Stimulated activated CD4-positive, alpha-beta T cell treated with anti-CD3 and anti-CD28 coated beads, TNF-alpha, amount 100 ng/mL, for 1 hour (primary cell): ENCODE results near the gene SNTA1.
"Not testable (repeated sequence)": the region's sequence is repeated elsewhere in the genome, so short reads cannot be mapped to it uniquely, and the experiment has no call there.

Experiments used
- DNase-seq, 3 donors: peaks; one replicate each; pipeline ENCODE4 v3.0.0-alpha.2; 2020; ENCODE audit warnings: low read depth in 3 of 3, low spot score in 1 of 3

SNTA1 gene

DNA sequence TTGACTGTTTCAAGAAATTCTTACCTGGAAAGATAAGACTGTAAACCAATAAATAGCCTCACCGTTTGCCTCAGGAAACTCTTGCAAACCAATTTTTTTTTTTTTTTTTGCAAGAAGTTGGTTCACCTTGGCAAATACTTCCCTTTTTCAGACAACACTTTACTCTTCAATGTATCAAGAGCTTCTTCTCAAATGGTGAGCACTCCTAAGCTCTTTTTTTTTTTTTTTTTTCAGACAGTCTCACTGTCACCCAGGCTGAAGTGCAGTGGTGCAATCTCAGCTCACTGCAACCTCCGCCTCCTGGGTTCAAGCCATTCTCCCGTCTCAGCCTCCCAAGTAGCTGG lies 22.7 kb upstream of the SNTA1 start:
- no peak for DNase-seq

DNA sequence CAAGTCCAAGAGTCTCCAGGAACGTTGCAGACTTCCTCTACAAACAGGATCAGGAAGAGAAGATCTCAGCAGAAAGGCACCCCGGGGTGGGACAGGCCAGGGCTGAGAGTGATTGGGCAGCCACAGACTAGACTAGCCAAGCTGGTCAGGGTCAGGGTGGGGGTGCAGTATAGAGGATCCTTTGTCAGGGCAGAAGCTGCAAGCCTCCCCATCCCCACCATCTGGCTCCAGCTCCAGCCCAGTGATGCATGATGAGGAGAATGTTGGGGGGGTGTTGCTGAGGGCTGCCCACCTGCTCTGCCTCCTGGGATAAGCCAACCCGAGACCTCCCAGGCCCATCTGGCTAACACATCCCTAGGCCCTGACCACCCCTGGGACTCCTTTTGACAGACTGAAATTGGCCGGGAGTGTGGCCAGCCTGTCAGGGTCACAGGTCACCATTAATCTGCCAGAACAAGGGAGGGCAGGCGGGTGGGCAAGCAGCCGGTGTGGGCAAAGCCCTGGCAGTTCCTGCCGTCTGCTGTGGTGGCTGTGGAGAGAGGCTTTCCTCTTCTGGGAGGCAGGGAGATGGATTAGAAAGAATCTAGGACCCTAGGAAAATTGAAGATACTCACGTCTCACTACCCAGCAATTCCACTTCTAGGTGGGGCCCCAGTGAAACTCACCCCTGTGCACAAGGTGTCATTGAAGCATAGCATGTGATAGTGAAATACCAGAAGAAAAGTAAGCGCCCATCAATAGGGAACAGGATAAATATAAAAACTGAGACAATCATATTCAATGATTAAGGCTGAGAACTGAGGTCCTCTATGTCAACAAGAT lies 22.1 kb upstream of the SNTA1 start:
- no peak for DNase-seq

DNA sequence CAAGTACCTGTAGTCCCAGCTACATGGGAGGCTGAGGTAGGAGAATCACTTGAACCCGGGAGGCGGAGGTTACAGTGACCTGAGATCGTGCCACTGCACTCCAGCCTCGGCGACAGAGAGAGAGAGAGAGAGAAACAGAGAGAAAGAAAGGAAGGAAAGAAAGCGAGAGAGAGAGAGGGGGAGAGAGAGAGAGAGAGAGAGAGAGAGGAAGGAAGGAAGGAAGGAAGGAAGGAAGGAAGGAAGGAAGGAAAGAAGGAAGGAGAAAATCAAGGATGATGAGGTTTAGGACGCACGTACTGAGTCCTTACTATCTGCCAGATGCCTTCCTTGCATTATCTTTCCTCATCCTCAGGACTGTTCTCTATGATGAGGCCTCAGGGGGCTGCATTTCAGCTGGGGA lies 21.2 kb upstream of the SNTA1 start:
- not testable (repeated sequence) for DNase-seq

DNA sequence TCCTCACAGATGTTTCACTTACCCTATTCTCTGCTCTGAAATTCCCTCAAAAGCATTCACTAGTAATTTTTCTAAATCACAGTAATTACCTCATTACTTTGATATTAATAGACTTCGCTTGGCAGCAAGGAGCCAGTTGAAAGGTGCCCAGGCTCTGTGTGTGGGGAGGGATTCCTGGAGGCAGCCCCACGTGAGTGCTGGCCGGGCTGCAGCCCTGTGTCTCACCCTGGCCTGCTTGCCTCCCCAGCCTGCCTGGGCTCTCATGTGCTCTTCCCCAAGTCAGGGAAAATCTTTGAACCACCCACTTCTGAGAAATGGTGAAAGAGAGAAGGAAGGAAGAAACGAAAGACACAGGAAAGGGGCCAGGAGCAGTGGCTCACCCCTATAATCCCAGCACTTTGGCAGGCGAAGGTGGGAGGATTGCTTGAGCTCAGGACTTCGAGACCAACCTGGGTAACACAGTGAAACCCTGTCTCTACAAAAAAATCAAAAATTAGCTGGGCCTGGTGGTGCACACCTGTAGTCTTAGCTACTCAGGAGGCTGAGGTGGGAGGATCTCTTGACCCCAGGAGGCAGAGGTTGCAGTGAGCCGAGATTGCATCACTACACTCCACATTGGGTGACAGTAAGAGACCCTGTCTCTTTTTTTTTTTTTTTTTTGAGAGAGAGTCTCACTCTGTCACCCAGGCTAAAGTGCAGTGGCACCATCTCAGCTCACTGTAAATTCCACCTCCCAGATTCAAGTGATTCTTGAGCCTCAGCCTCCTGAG lies 20.0 kb upstream of the SNTA1 start:
- DNase-seq, result no peak

DNA sequence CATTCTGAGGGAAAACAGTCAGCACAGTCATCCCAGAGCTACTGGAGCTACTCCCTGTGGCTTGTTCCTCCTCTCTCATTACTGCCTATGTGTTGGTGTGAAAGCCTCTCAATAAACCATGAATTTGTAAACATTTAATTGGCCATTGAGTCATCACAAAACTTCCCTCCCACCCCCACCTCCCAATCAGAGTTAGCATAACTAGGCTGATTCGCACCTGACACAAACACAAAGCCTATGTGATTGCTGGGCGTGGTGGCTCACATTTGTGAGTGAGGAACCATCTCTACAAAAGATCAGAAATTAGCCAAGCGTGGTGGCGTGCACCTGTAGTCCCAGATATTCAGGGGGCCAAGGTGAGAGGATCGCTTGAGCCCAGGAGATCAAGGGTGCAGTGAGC lies 17.1 kb upstream of the SNTA1 start:
- DNase-seq, result no peak

DNA sequence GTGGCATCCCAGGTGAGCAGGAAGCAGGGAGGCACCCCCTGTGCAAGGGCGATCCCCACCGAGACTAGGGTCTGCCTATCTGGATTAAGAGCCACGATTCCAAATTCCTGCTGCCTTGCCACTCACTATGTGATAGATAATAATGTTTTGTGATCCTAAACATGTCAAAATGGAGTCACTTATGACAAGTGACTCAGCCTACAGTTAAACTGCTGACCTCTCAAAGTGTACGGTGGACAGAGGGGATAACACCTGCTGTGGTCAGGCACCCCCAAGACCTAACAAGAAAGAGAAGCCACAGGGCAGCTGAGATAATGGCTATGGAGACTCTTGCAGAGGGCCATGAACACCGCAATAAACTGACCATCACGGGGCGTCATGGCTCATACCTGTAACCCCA lies 16.0 kb upstream of the SNTA1 start:
- no peak for DNase-seq

DNA sequence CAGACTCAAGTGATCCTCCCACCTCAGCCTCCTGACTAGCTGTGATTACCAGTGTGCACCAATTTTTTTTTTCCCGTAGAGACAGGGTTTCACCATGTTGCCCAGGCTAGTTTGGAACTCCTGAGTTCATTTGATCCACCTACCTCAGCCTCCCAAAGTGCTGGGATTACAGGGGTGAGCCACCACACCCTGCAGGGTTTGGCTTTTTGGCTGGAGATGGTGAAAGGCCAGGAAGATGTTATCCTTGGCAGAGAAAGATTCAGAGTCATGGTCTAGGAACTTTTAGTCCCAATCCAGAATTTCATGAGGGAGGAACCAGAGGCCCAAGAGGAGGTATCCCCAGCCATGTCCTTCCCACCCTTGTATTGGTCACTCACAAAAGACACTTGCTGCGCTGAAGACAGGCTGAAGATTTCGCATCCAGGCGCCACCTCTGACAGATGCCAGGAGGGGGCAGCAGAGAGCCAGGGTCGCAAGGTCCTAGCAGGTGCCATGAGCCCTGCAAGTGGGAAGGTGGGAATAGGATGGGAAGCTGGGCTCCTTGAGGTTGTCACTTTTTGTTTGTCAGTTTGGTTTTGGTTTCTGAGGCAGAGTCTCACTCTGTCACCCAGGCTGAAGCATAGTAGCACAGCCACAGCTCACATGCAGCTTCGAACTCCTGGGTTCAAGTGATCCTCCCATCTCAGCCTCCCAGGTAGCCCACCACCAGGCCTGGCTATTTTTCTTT lies 13.5 kb upstream of the SNTA1 start:
- peak; percentile 42 to 79 (median 66) for DNase-seq

DNA sequence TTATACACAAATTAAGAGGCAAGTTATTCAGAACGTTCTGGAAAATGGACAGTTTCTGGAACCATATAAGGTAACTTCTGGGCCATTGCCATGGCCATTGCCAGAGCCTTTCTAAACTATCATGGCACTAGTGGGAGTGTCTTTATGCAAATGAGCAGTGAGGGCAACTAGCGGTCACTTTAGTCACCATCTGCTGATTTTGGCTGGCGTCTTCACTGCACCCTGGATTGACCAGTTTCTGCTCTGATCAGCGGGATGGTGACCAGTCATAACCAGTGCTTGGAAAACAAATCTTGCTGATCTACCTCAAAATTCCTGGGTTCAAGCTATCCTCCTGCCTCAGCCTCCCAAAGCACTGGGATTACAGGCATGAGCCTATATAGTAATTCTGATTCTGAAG lies 7.3 kb upstream of the SNTA1 start:
- DNase-seq, result no peak

DNA sequence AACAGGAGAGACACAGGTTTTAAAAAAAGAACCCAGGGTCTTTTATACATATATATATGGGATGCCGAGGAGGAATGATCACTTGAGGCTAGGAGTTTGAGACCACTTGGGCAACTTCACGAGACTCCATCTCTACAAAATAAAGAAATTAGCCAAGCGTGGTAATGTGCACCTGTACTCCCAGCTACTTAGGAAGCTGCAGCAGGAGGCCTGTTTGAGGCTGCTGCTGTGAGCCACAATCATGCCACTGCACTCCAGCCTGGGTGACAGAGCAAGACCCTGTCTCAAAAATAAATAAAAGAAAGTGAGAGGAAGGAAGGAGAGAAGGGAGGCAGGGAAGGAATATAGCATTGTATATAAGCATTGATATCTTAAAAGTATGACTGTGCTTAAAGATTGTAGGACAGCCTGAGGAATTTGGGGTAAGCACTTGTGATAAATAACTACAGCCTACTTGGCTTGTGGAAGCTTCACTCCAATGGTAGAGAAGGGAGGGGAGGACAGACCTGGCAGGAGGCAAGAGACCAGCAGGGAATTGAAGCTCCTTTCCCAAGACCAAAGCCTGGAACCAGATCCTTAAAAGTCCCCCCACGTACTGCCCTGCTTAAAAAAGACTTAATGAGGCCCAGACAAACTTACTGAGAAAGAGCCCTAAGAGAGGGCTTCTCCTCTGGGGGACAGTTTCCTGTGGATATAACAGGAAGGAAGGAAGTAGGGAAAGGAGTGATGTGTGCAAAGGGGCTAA lies 2.5 kb upstream of the SNTA1 start:
- DNase-seq, result no peak

DNA sequence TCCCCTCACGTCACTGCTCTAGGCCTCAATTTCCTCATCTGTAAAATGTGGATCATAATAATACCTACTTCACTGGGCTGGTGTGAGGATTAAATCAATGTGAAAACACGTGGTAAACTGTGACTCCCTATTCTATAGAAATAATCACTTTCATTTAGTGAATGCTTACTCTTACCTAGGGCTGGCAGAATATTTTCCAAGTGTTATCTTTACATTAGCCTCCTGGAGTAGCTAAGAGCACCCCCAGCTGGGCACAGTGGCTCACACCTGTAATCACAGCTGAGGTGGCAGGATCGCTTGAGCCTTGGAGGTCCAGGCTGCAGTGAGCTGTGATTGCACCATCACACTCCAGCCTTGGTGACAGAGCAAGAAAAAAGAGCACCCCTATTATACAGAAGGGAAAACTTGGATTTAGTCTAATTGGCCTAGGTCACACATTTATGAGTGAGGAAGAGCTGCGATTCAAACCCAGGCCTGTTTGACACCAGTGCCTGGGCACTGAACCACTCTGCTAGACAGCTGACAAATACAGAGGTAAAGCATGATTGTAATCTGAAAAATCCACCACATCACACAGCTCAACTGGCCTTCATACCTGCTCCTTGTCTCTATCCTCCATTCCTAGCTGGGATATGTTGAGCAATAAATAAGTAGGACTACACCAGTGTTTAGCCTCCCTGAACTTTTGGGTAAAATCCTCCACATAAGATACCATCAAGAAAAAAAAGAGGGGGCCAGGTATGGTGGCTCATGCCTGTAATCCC lies 1.4 kb upstream of the SNTA1 start:
- no peak for DNase-seq

DNA sequence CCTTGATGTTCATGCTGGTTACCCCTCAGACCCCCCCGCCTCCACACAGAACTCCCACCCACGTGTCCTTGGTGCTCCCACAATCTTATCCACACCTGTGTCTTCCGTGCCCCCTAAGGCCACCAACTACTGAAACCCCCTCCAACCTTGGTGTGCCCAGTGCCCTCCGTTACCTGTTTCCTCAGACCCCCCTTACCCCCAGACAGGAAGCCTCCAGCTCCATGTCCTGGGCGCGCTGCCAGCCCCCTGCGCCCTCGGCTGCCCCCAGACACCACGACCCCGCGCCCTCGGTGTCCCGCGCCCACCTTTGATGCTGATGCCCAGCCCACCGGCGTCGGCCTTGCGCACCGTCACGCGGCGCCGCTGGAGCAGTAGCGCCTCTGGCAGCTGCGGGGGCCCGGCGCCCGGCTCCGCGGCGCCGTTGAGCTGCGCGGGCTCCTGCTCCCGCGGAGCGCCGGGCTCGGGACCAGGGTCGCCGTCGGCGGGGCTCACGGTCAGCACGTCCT lies 504 bp downstream of the SNTA1 start:
- DNase-seq, result no peak

DNA sequence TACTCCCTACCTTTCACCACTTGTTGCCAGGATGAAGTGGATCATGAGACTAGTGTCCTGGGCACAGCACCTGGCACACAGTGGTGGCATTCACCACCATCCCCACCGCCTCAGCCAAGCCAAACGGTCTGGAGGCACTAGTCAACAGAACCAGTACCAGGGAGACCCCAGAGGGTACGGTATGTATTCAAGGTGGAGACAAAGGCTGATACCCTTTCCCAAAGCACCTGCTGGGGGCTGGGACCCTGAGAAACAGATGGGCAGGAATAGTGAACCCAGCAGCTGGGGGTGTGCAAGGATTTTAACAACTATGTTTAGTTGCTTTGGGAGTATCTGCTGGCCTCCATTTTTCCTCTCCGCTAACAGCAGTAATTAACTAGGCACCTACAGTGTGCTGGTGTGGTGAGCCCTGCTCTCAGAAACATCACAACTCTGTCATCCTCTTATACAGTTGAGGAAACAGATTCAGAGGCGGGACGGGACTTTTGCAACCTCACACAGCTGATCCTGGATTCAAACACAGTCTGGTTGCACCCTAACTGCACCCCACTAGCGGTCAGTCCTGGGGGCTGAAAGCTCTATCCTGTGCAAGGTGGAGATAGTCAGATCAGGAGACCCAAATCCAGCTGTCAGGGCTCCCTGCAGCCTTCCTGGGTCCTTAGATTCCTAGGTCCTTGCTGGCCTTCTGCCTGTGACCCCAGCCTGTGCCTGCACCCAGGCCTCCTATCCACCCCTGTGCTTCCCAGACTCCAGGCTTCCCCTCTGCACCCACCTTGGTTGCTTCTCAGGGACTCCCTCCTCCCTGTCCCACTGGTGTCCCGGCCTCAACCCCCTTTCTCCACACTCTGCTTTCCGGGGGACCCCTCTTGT lies 1.2 kb downstream of the SNTA1 start:
- no peak for DNase-seq

DNA sequence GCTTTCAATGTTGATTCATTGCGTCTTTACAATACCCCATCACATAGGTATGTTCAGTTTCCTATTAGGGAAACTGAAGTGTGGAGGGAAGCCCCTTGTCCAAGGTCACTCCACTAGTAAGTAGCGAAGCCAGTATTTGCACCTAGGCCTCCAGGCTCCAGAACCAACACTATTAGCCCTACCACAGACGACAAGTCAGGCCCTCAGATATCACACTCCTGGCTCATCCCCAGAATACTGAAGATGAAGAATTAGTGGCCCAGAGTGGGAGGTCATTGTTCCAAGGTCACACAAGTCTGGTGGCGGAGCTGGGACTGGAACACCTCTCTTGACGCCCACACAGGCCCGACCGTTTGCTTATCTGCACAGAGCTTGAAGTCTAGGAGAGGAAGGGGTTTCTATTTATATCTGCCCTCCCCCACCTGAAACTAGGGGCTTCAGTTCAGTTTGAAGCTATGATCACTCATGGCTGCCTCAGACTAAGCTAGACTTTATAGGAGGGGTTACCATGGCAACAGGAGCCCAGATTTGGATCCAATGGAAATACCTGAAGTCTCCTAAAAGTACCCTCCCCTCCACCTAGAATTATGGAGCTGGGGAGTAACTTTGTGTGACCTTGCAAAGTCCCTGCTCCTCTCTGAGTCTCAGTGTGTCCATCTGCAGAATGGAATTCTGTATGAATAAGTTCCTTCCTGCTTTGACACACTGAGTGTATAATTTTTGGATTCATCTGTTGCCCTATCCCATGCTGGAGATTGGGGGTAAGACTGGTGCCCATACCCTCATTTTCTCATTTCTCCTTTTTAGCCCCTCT lies 2.2 kb downstream of the SNTA1 start:
- DNase-seq, result no peak

DNA sequence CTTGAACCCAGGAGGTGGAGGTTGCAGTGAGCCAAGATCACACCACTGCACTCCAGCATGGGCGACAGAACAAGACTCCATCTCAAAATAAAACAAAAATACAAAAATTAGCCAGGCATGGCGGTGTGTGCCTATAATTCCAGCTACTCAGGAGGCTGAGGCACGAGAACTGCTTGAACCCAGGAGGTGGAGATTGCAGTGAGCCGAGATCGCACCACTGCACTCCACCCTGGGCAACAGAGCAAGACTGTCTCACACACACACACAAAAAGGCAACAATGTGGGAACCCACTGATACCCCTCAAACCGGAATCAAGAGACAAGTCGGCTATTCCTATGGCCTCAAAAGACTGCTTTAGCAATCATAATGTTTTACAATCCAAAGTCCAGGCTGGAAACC lies 3.0 kb downstream of the SNTA1 start:
- not testable (repeated sequence) for DNase-seq

DNA sequence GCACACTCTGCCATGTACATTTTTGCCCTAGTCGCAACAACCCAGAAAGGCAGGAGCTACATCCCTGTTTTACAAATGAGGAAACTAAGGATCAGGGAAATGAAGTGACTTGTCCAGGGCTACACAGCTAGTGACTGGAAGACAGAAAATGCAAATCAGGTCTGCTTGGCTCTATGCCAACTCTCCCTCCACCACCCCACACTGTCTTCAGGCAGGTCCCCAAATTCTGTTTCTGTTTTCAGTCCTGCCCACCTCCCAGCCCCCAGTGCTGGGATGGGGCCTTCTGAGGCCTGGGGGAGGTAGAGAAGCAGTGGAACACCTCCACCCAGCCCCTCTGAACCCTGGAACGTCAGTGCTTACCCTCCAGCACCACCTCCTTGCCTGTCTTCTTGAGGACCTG lies 5.1 kb downstream of the SNTA1 start:
- DNase-seq, result no peak

DNA sequence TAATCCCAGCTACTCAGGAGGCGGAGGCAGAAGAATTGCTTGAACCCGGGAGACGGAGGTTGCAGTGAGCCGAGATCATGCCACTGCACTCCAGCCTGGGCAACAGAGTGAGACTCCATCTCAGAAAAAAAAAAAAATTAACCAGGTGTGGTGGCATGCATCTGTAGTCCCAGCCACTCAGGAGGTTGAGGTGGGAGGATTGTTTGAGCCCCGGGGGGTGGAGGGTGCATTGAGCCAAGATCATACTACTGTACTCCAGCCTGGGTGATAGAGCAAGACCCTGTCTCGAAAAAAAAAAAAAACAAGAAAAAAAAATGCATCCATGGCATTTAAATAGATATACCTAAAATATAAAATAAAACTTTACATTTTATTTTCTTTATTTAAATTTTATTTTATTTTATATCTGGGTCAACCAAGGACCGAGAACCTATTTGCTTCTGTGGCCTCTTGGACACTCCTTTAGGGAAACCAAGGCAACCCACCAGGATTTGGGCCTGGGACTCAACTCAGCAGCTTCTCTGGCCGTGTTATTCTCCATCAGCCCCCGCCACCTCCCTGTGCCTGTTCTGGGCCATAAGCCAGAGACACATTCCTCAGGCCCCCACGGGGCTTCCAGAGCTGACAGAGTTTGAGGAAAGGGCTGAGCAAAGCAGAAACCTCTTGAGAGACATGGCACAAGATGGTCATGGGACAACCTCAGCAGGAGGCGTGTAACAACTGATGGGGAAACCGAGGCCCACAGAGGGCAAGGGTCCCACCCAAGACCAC lies 6.2 kb downstream of the SNTA1 start:
- DNase-seq, result no peak

DNA sequence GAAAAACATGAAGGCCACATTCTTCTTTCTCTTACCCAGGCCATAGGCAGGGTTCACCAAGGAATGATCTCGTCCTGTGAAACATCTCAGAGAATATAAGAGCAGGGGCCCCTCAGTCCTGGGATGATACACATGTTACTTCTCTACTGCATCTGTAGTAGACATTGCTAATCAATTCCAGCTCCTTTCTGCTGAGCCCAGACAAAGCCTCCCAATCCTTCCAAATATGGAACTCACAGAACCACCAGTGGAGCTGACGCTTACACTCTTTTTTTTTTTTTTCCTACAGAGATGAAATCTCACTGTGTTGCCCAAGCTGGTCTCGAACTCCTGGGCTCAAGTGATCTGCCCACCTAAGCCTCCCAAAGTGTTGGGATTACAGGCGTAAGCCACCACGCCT lies 9.1 kb downstream of the SNTA1 start:
- DNase-seq, result no peak
